Measurements from ENCODE around the gene ROBO3.

ROBO3 gene

DNA sequence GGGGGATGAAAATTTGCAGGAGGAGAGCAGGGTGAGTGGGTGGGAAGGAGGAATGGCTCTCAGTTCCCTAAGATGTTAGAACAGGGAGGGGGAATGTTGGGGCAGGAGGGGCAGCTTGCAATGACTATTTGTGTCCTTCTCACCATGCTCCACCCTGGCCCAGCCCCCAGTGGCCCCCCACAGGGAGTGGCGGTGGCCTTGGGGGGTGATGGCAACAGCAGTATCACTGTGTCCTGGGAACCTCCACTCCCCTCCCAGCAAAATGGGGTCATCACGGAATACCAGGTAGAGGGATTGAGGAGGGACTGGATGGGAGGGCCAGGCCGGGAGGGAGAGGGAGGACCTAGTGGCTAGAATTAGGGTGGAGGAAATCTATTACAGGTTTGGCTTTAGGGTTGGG is 10.2 kb downstream of the ROBO3 start:
- no peak for FAIRE-seq
- no peak for DNase-seq (ENCODE audit: low spot score)

GRCh38 chr11:124875943-124876817 is 10.9 kb downstream of the ROBO3 start:
- FAIRE-seq: no peak
- peak; percentile 86 for DNase-seq (ENCODE audit: low spot score)

DNA sequence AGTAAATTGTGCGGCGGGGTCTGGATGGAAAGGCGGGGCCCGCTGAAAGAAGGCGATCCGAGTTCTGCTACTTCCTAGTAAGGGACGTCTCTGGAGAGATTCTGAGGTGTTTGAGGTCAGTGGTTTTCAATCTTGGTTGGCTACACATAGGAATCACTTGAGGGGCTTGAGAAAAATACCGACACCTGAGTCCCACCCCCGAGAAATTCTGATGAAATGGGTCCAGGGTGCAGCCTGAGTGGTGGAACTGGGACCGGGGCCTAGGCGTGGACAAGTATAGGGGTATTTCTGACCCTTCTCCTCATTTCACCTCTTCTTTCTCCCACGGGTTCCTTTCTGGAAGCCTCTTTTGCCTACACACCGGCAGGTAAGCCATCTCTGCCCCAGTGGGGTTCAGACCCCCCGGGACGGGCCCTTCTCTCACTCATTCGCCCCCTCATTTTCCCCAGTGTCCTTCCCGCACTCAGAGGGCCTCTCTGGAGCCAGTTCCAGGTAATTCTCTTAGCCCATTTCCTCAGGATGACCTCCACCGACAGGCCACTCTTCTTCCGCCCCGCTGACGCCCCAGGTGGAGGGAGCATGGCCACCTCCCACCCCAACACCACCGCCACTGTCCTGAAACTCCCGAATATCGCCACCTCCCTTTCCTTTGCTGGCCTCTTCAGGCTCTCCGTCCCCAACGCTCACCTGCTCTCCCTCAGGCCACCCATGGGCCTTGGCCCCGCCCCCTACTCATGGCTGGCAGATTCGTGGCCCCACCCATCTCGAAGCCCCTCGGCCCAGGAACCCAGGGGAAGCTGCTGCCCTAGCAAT is 11.8 kb downstream of the ROBO3 start:
- no peak for FAIRE-seq
- DNase-seq (ENCODE audit: low spot score): no peak

- no peak for FAIRE-seq
- no peak for DNase-seq (ENCODE audit: low spot score)
These were observed 12.3 kb downstream of the ROBO3 start for GRCh38 chr11:124877631-124877909.

- FAIRE-seq (no peak), DNase-seq (ENCODE audit: low spot score) (no peak)
These were observed 12.9 kb downstream of the ROBO3 start for GRCh38 chr11:124877910-124878758.

DNA sequence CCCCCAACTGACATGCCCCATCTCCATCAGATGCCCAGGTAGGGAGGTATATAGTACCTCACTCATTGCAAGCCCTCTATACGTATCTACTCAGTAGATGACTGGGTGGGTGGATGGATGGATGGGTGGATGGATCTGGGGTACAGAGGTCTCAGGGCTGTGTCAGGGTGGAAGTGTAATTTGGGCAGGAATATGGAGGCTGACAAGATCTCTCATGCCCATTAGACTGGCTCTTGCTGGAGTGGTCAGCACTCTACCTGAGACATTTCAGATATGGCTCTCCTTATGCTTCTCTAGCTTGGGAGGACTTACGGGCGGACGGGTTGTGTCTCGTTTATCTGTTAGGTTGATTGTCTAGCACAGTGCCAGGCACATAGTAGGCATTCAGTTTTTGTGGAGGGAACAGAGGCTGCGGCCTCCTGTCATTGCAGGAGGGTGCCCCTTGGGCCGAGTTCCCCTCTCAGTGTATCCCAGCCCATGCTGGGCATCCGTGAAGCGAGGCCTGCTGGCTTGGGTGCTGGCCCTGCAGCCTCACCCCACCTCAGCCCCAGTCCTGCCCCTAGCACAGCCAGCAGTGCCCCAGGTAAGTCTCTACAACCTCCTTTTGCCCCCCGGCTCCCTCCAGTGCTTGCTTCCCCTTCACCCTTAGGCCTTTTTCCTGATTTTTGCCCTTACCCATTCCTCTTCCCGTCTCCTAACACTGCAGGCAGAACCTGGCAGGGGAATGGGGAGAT is 13.7 kb downstream of the ROBO3 start:
- DNase-seq (ENCODE audit: low spot score) (no peak), FAIRE-seq (no peak)

GRCh38 chr11:124879493-124880289 is 14.5 kb downstream of the ROBO3 start:
- DNase-seq (ENCODE audit: low spot score) (no peak), FAIRE-seq (no peak)

- FAIRE-seq (no peak), DNase-seq (ENCODE audit: low spot score) (no peak)
These were observed 15.0 kb downstream of the ROBO3 start for GRCh38 chr11:124880290-124880611.

GRCh38 chr11:124880958-124881357 is 15.7 kb downstream of the ROBO3 start:
- FAIRE-seq (no peak), DNase-seq (ENCODE audit: low spot score) (no peak)

GRCh38 chr11:124882339-124883071 is 17.3 kb downstream of the ROBO3 start:
- no peak for FAIRE-seq
- no peak for DNase-seq (ENCODE audit: low spot score)

DNA sequence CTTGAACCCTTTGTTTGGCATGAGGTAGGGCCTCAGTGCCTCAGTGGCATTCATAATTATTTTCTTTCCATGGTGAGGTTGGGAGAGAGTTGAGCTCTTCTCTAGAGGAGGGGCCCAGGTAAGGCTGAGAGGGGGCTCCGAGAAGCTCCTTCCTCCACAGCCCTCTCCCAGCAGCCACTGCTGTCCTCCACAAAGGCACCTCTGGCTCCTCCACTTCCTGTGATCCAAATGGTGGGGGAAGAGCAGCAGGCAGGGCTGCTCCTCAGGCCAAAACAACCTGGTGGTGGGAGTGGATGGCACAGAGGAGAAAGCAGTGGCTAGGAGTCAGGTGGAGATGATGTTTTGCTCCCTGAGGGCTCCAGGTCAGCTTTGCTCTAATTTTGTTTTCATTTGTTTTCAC is 19.1 kb downstream of the ROBO3 start:
- FAIRE-seq (no peak), DNase-seq (ENCODE audit: low spot score) (no peak)

DNA sequence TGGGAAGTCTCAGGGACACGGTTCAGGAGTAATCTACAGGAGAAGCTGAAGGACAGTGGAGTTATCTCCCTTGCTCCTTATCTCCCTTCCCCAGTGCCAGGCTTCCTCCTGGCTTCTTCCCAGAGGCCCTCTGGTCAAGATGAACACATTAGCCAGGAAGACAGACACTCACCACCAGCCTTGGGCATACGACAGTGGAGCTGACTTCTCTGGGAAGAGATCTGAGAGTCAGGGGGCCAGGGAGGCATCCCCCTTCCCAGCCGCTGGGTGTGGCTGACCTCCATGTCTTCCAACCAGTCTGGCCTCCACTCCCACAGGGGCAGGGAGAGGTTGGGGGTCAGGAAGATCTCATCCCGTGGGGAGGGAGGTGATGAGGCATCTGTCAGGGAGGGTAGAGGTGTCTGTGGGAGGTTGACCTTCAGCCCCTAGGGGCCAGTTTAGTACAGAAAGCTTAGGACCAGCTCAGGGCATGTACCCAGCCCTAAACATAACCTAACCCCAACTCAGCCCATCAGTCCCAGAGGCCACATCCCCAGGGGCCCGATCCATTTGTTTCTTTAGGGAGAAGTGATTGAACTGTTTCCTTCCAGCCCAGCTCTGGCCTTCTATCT is 19.7 kb downstream of the ROBO3 start:
- no peak for FAIRE-seq

DNA sequence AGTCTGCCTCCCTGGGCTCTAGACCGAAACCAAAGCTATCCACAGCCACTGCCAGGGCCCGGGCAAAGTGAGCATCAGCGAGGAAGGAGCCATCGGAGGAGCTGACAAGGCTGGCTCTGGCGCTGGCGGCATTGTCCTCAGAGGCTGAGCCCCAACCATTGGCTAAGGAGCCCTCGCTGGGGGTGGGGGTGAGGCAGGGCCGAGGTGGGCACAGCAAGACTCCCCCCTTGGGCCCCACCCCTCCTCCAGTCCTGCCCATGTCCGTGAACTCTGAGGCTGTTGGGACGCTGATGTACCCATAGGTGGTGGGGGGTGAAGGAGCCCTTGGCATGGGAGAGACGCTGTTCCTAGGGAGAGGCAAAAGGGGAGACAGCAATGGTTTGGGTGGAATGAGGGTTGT is 21.2 kb downstream of the ROBO3 start:
- DNase-seq (ENCODE audit: low spot score) (no peak), FAIRE-seq (no peak)

More for the DNA sequence above, 19.7 kb downstream of the ROBO3 start:
- no peak for DNase-seq (ENCODE audit: low spot score)

- no peak for FAIRE-seq
- no peak for DNase-seq (ENCODE audit: low spot score)
These were observed 21.9 kb downstream of the ROBO3 start for GRCh38 chr11:124886978-124887666.

- DNase-seq (ENCODE audit: low spot score): no peak
- no peak for FAIRE-seq
These were observed 22.4 kb downstream of the ROBO3 start for GRCh38 chr11:124887667-124888013.

DNA sequence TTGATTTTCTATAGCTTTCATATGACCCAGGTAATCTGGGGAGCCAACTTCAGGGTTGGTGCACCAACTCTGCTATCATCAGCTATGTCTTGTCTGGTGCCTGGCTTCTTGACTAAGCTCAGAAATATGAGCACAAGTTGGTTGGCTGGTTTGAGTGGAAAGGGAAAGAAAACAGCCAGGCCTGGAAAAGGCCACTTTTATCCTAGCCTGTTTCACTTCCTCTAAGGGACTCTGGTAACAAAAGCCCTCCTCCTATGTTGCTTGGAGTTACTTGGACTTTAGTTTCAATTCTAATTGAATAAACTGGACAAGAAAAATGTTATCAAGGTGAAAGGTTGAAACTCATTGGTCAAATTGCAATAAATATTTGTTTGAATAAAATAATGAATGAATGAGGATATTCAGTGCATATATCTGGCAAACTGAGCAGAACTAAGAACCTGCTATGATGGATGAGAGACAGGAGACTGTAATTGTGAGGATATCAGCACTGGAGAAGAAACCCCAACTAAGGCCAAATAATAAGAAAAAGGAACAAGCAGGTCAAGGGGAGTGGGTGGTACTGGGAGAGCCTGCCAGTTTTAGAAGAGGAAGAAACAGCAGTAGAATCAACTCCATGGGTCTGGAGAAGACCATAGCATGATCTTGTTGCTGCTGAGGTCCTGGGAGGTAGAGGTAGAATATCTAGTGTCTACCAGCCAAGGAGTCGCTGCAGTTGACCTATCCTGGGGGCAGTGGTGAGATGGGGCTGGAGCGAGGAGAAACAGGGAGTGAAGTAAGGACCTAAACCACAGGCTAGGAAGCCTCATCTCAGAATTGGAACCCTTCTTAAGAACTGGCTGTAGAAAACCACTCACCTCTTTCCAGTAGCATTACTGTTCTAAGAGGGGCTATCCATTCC is 24.2 kb downstream of the ROBO3 start:
- DNase-seq (ENCODE audit: low spot score) (no peak), FAIRE-seq (no peak)

GRCh38 chr11:124890151-124890550 is 24.9 kb downstream of the ROBO3 start:
- DNase-seq (ENCODE audit: low spot score) (no peak), FAIRE-seq (no peak)
